CD4-positive, CD25-positive, alpha-beta regulatory T cell (primary cell): ENCODE data around the gene CDIP1. TPM values are rescaled to one million over a fixed set of nuclear protein-coding genes. Genes with fewer than 3 reads are reported as not detected.

Experiments
- ATAC-seq, 2 donors: fragments of 150-1000 bp; cut with Tn5 transposase; one replicate each; pipeline ENCODE4 v1.10.0; 2021; ENCODE audit warnings: low read depth in 2 of 2, moderate number of reproducible peaks in 2 of 2, moderate library complexity in 1 of 2
- DNase-seq, 3 donors: peaks; one replicate each; pipeline versions ENCODE4 v3.0.0 to v3.0.0-alpha.2; 2012 to 2022; ENCODE audit warnings: mixed read lengths in 1 of 3
- H3K27ac ChIP-seq: one replicate; pipeline ENCODE4 v1.7.0; 2013; ENCODE audit warnings: mild to moderate bottlenecking, low read length; ENCODE audit not compliant: insufficient read depth, poor library complexity, severe bottlenecking
- H3K27me3 ChIP-seq: one replicate; pipeline ENCODE4 v1.7.0; 2013; ENCODE audit warnings: low read length; ENCODE audit not compliant: control insufficient read depth, insufficient read depth
- H3K36me3 ChIP-seq: one replicate; pipeline ENCODE4 v1.7.0; 2013; ENCODE audit warnings: mild to moderate bottlenecking, low read length, moderate library complexity; ENCODE audit not compliant: control insufficient read depth, insufficient read depth
- H3K4me1 ChIP-seq: 2 replicates; pipeline ENCODE4 v1.7.0; 2013; ENCODE audit warnings: mild to moderate bottlenecking, low read length; ENCODE audit not compliant: insufficient read depth, control insufficient read depth, poor library complexity, severe bottlenecking
- H3K4me3 ChIP-seq: one replicate; pipeline ENCODE4 v1.7.0; 2013; ENCODE audit warnings: low read depth, mild to moderate bottlenecking, low read length, moderate library complexity
- H3K9me3 ChIP-seq, 2 experiments: 1 replicate in 1 of 2; 2 replicates in 1 of 2; pipeline ENCODE4 v1.7.0; 2013; ENCODE audit warnings: low read length in 2 of 2, mild to moderate bottlenecking in 1 of 2, moderate library complexity in 1 of 2; ENCODE audit not compliant: control insufficient read depth in 2 of 2
- H3K27ac Mint-ChIP-seq, 3 donors: one replicate each; pipeline ENCODE4 v1.8.0; 2020 to 2022; ENCODE audit warnings: mild to moderate bottlenecking in 3 of 3, mixed read lengths in 3 of 3, moderate library complexity in 2 of 3
- H3K27me3 Mint-ChIP-seq: one replicate; pipeline ENCODE4 v1.8.0; 2022; ENCODE audit warnings: mild to moderate bottlenecking, mixed read lengths
- H3K36me3 Mint-ChIP-seq: one replicate; pipeline ENCODE4 v1.8.0; 2020; ENCODE audit warnings: mixed read lengths
- H3K4me1 Mint-ChIP-seq, 4 donors: one replicate each; pipeline ENCODE4 v1.8.0; 2020 to 2022; ENCODE audit warnings: mixed read lengths in 4 of 4, mild to moderate bottlenecking in 1 of 4
- H3K4me3 Mint-ChIP-seq, 4 donors: one replicate each; pipeline ENCODE4 v1.8.0; 2020 to 2022; ENCODE audit warnings: mild to moderate bottlenecking in 4 of 4, mixed read lengths in 4 of 4, moderate library complexity in 3 of 4
- H3K9me3 Mint-ChIP-seq, 7 donors: one replicate each; pipeline ENCODE4 v1.8.0; 2020 to 2022; ENCODE audit warnings: mixed read lengths in 7 of 7, mild to moderate bottlenecking in 3 of 7, moderate library complexity in 2 of 7
- polyA plus RNA-seq, 4 donors: library from polyadenylated mRNA; unstranded; fragments of 300-500 nt; fragmentation: Illumina TruSeq; gene quantifications; one replicate each; pipeline ENCODE4 v1.2.3, GENCODE V29; 2021
- total RNA-seq: library from RNA; stranded (reverse); gene quantifications from one replicate; pipeline ENCODE4 v1.2.3, GENCODE V29; 2022

CDIP1 gene
- total and polyA plus RNA-seq, 5 donors from 2014 or later: 16.4 to 29.8 (median 21.4) TPM

- H3K4me1 Mint-ChIP-seq: peaks cover 28 to 89% (median 59%) of the 10 kb centered on the region in 4 donors
- peak overlapping the region; percentile 56 to 79 (median 62) for H3K27ac Mint-ChIP-seq
- H3K4me1 ChIP-seq: peaks cover 26% of the 10 kb centered on the region
- no peaks in the 10 kb centered on the region for H3K9me3 Mint-ChIP-seq
- no peaks in the 10 kb centered on the region for H3K9me3 ChIP-seq
- no peak overlapping the region for H3K4me3 ChIP-seq
- no peak for ATAC-seq
- no peak overlapping the region for H3K27ac ChIP-seq
- DNase-seq: no peak
- H3K27me3 ChIP-seq: no peaks in the 10 kb centered on the region
- H3K4me3 Mint-ChIP-seq: no peak overlapping the region
- peaks cover 35% of the 10 kb centered on the region for H3K36me3 Mint-ChIP-seq
- no peaks in the 10 kb centered on the region for H3K27me3 Mint-ChIP-seq
- peaks cover 26% of the 10 kb centered on the region for H3K36me3 ChIP-seq
Measured at GRCh38 chr16:4494746-4495490, 43.7 kb downstream of the CDIP1 start.

- no peak overlapping the region for H3K4me3 Mint-ChIP-seq
- peak overlapping the region in 2 of 3 donors; percentile 36 to 98 for H3K27ac Mint-ChIP-seq
- no peaks in the 10 kb centered on the region for H3K27me3 Mint-ChIP-seq
Measured at GRCh38 chr16:4491898-4492297, 46.7 kb downstream of the CDIP1 start.

GRCh38 chr16:4489030-4489429 is 49.5 kb downstream of the CDIP1 start:
- ATAC-seq (no peak), DNase-seq (no peak)
- Histone ChIP-seq H3K4me3 (peak overlapping the region; percentile 68), H3K27ac (peak overlapping the region; percentile 64), H3K4me1 (peaks cover 52% of the 10 kb centered on the region), H3K27me3 (no peaks in the 10 kb centered on the region), H3K9me3 (no peaks in the 10 kb centered on the region), H3K36me3 (peaks cover 33% of the 10 kb centered on the region)
- H3K27ac Mint-ChIP-seq: peak overlapping the region; percentile 90 to 98 (median 96)
- peaks cover 38% of the 10 kb centered on the region for H3K36me3 Mint-ChIP-seq
- H3K9me3 Mint-ChIP-seq: no peaks in the 10 kb centered on the region
- H3K27me3 Mint-ChIP-seq: no peaks in the 10 kb centered on the region
- H3K4me3 Mint-ChIP-seq: peak overlapping the region; percentile 74 to 81 (median 78)
- H3K4me1 Mint-ChIP-seq: peaks cover 17 to 79% (median 54%) of the 10 kb centered on the region in 4 donors

More at GRCh38 chr16:4491898-4492297, 46.7 kb downstream of the CDIP1 start:
- Histone ChIP-seq H3K36me3 (peaks cover 19% of the 10 kb centered on the region), H3K27ac (no peak overlapping the region), H3K4me1 (peaks cover 51% of the 10 kb centered on the region), H3K4me3 (no peak overlapping the region), H3K9me3 (no peaks in the 10 kb centered on the region), H3K27me3 (no peaks in the 10 kb centered on the region)
- no peak for ATAC-seq
- Mint-ChIP-seq H3K36me3 (peaks cover 24% of the 10 kb centered on the region), H3K9me3 (no peaks in the 10 kb centered on the region), H3K4me1 (peaks cover 25 to 88% (median 55%) of the 10 kb centered on the region in 4 donors)
- DNase-seq: no peak

- peaks cover 32% of the 10 kb centered on the region for H3K36me3 ChIP-seq
- H3K27me3 ChIP-seq: no peaks in the 10 kb centered on the region
- peak in 2 of 3 donors; percentile 70 to 72 for DNase-seq
- peaks cover 16 to 75% (median 51%) of the 10 kb centered on the region in 4 donors for H3K4me1 Mint-ChIP-seq
- H3K27ac ChIP-seq: peak overlapping the region; percentile 64
- H3K4me3 ChIP-seq: peak overlapping the region; percentile 68
- no peaks in the 10 kb centered on the region for H3K9me3 ChIP-seq
- peaks cover 37% of the 10 kb centered on the region for H3K36me3 Mint-ChIP-seq
- H3K4me3 Mint-ChIP-seq: peak overlapping the region; percentile 74 to 81 (median 78)
- peak; percentile 69 to 84 for ATAC-seq
- H3K27ac Mint-ChIP-seq: peak overlapping the region; percentile 90 to 98 (median 96)
- peaks cover 52% of the 10 kb centered on the region for H3K4me1 ChIP-seq
- no peaks in the 10 kb centered on the region for H3K27me3 Mint-ChIP-seq
- no peaks in the 10 kb centered on the region for H3K9me3 Mint-ChIP-seq
Measured at GRCh38 chr16:4488499-4488967, 50.0 kb downstream of the CDIP1 start.

- H3K27ac ChIP-seq: peak overlapping the region; percentile 64
- Mint-ChIP-seq H3K36me3 (peaks cover 32% of the 10 kb centered on the region), H3K27ac (peak overlapping the region; percentile 90 to 98 (median 96)), H3K27me3 (no peaks in the 10 kb centered on the region), H3K4me3 (peak overlapping the region; percentile 74 to 81 (median 78)), H3K9me3 (no peaks in the 10 kb centered on the region), H3K4me1 (peaks cover 12 to 73% (median 50%) of the 10 kb centered on the region in 4 donors)
- H3K9me3 ChIP-seq: no peaks in the 10 kb centered on the region
- H3K36me3 ChIP-seq: peaks cover 32% of the 10 kb centered on the region
- ATAC-seq (no peak), DNase-seq (no peak)
- peaks cover 52% of the 10 kb centered on the region for H3K4me1 ChIP-seq
- peak overlapping the region; percentile 68 for H3K4me3 ChIP-seq
- H3K27me3 ChIP-seq: no peaks in the 10 kb centered on the region
Measured at GRCh38 chr16:4487955-4488498, 50.5 kb downstream of the CDIP1 start.

- H3K27ac Mint-ChIP-seq: peak overlapping the region; percentile 67 to 91 (median 90)
- H3K4me1 Mint-ChIP-seq: peaks cover 26 to 80% (median 64%) of the 10 kb centered on the region in 4 donors
- no peak for ATAC-seq
- peaks cover 41% of the 10 kb centered on the region for H3K36me3 Mint-ChIP-seq
- no peaks in the 10 kb centered on the region for H3K9me3 Mint-ChIP-seq
- H3K9me3 ChIP-seq: no peaks in the 10 kb centered on the region
- peak overlapping the region; percentile 62 for H3K27ac ChIP-seq
- peak overlapping the region in 2 of 4 donors; percentile 29 to 83 for H3K4me3 Mint-ChIP-seq
- peaks cover 57% of the 10 kb centered on the region for H3K4me1 ChIP-seq
- H3K36me3 ChIP-seq: peaks cover 32% of the 10 kb centered on the region
- H3K4me3 ChIP-seq: no peak overlapping the region
- no peak for DNase-seq
- H3K27me3 ChIP-seq: no peaks in the 10 kb centered on the region
- H3K27me3 Mint-ChIP-seq: no peaks in the 10 kb centered on the region
Measured at GRCh38 chr16:4486126-4486893, 52.3 kb downstream of the CDIP1 start.

GRCh38 chr16:4481963-4482362 is 56.6 kb downstream of the CDIP1 start:
- Mint-ChIP-seq H3K4me3 (peak overlapping the region in 3 of 4 donors; percentile 42 to 74 (median 44)), H3K9me3 (no peaks in the 10 kb centered on the region), H3K36me3 (peaks cover 27% of the 10 kb centered on the region), H3K27ac (peak overlapping the region; percentile 79 to 88 (median 81)), H3K27me3 (no peaks in the 10 kb centered on the region), H3K4me1 (peaks cover 29 to 65% (median 50%) of the 10 kb centered on the region in 4 donors)
- ATAC-seq (no peak), DNase-seq (no peak)
- H3K9me3 ChIP-seq: no peaks in the 10 kb centered on the region
- peak overlapping the region; percentile 57 for H3K4me3 ChIP-seq
- H3K36me3 ChIP-seq: peaks cover 27% of the 10 kb centered on the region
- H3K27ac ChIP-seq: peak overlapping the region; percentile 55
- no peaks in the 10 kb centered on the region for H3K27me3 ChIP-seq
- peaks cover 35% of the 10 kb centered on the region for H3K4me1 ChIP-seq
